SU-DHL-6 (cell line): ENCODE data around the gene SCN8A.
"Not testable (repeated sequence)": the region's sequence is repeated elsewhere in the genome, so short reads cannot be mapped to it uniquely, and the experiment has no call there.

Experiments used
- H2AFZ ChIP-seq: fragments of 200-600 bp; sonication (generic); 2 replicates; pipeline ENCODE4 v1.6.1; 2014; ENCODE audit warnings: low read depth, mild to moderate bottlenecking, moderate library complexity, mixed read lengths, antibody characterized with exemption, low read length; ENCODE audit not compliant: severe bottlenecking
- H3F3A ChIP-seq: fragments of 200-600 bp; shearing (Covaris generic); 2 replicates; pipeline ENCODE4 v1.6.0; 2016; ENCODE audit warnings: antibody characterized with exemption, mild to moderate bottlenecking; ENCODE audit not compliant: insufficient read depth
- H3K27ac ChIP-seq: fragments of 200-600 bp; sonication (generic); 2 replicates; pipeline ENCODE4 v1.5.1; 2016; ENCODE audit warnings: low read depth, mild to moderate bottlenecking, low read length, moderate library complexity, mixed read lengths
- H3K27me3 ChIP-seq: fragments of 200-600 bp; sonication (generic), shearing (Covaris generic); 2 replicates; pipeline ENCODE4 v1.6.0; 2014; ENCODE audit warnings: mild to moderate bottlenecking, low read length
- H3K36me3 ChIP-seq: fragments of 200-600 bp; sonication (generic); 2 replicates; pipeline ENCODE4 v1.6.1; 2014; ENCODE audit warnings: mild to moderate bottlenecking, low read length, mixed read lengths
- H3K4me2 ChIP-seq: fragments of 300-600, 200-600 bp; shearing (Covaris generic), sonication (generic); 2 replicates; pipeline ENCODE4 v1.6.0; 2014; ENCODE audit warnings: low read length, low read depth, mild to moderate bottlenecking; ENCODE audit not compliant: poor library complexity, severe bottlenecking
- H3K4me3 ChIP-seq: fragments of 200-600 bp; sonication (generic); 2 replicates; pipeline ENCODE4 v1.5.1; 2014; ENCODE audit warnings: antibody characterized with exemption, low read length, mild to moderate bottlenecking, mixed read lengths; ENCODE audit not compliant: insufficient read depth, poor library complexity, severe bottlenecking
- H3K79me2 ChIP-seq: fragments of 200-600 bp; sonication (generic); 2 replicates; pipeline ENCODE4 v1.6.1; 2014; ENCODE audit warnings: mild to moderate bottlenecking, low read length, moderate library complexity; ENCODE audit not compliant: insufficient read depth
- H3K9ac ChIP-seq: fragments of 200-600 bp; sonication (generic); 2 replicates; pipeline ENCODE4 v1.7.0; 2014; ENCODE audit warnings: mild to moderate bottlenecking, low read length
- H3K9me2 ChIP-seq: fragments of 200-600 bp; sonication (generic); replicated peaks from 2 replicates; pipeline ENCODE4 v1.6.1; 2014; ENCODE audit warnings: low read length; ENCODE audit not compliant: insufficient read depth
- H3K9me3 ChIP-seq: fragments of 200-600 bp; sonication (generic); 2 replicates; pipeline ENCODE4 v1.6.1; 2014; ENCODE audit warnings: low read length, mixed read lengths; ENCODE audit not compliant: insufficient read depth
- H4K20me1 ChIP-seq: fragments of 200-600 bp; sonication (generic); 2 replicates; pipeline ENCODE4 v1.6.1; 2014; ENCODE audit warnings: low read depth, mild to moderate bottlenecking, antibody characterized with exemption, low read length, moderate library complexity, mixed read lengths
- EZH2phosphoT487 ChIP-seq: fragments of 200-600 bp; sonication (generic), shearing (Covaris generic); conservative IDR thresholded peaks from 2 replicates; pipeline ENCODE4 v1.6.1; 2018; ENCODE audit warnings: mild to moderate bottlenecking, antibody characterized with exemption, low read length, moderate library complexity, mixed read lengths
- TF ChIP-seq, protein P1 (sequence below): fragments of 200-600 bp; sonication (generic); IDR thresholded peaks from one replicate; pipeline ENCODE4 v1.5.1; 2017; ENCODE audit warnings: antibody characterized with exemption, mild to moderate bottlenecking, low read length, moderate library complexity; ENCODE audit not compliant: insufficient read depth, poor library complexity, severe bottlenecking

Gene SCN8A

GRCh38 chr12:51643951-51644350 is 52.9 kb downstream of the SCN8A start:
- no peaks in the 10 kb centered on the region for H3K36me3 ChIP-seq
- no peaks in the 10 kb centered on the region for H3K9me3 ChIP-seq
- H4K20me1 ChIP-seq: no peaks in the 10 kb centered on the region
- H3F3A ChIP-seq: no peaks in the 10 kb centered on the region
- no peak overlapping the region for H3K27ac ChIP-seq
- no peak overlapping the region for H3K4me3 ChIP-seq
- H2AFZ ChIP-seq: no peak overlapping the region
- no peak overlapping the region for H3K9ac ChIP-seq
- H3K79me2 ChIP-seq: no peaks in the 10 kb centered on the region
- H3K27me3 ChIP-seq: no peaks in the 10 kb centered on the region
- H3K4me2 ChIP-seq: no peak overlapping the region
- TF ChIP-seq, protein P1, sequence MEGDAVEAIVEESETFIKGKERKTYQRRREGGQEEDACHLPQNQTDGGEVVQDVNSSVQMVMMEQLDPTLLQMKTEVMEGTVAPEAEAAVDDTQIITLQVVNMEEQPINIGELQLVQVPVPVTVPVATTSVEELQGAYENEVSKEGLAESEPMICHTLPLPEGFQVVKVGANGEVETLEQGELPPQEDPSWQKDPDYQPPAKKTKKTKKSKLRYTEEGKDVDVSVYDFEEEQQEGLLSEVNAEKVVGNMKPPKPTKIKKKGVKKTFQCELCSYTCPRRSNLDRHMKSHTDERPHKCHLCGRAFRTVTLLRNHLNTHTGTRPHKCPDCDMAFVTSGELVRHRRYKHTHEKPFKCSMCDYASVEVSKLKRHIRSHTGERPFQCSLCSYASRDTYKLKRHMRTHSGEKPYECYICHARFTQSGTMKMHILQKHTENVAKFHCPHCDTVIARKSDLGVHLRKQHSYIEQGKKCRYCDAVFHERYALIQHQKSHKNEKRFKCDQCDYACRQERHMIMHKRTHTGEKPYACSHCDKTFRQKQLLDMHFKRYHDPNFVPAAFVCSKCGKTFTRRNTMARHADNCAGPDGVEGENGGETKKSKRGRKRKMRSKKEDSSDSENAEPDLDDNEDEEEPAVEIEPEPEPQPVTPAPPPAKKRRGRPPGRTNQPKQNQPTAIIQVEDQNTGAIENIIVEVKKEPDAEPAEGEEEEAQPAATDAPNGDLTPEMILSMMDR: no peak
- TF ChIP-seq EZH2phosphoT487: no peak
- H3K9me2 ChIP-seq: no peaks in the 10 kb centered on the region

- H3K27me3 ChIP-seq, H3K9me3 ChIP-seq, H2AFZ ChIP-seq, H3K27ac ChIP-seq, H3K9ac ChIP-seq, H3K4me3 ChIP-seq, H3K79me2 ChIP-seq, H3K4me2 ChIP-seq, H3K9me2 ChIP-seq, H4K20me1 ChIP-seq, H3F3A ChIP-seq, H3K36me3 ChIP-seq: not testable (repeated sequence)
These were observed 53.7 kb downstream of the SCN8A start for GRCh38 chr12:51644691-51645090.

GRCh38 chr12:51645961-51646360 is 54.9 kb downstream of the SCN8A start:
- TF ChIP-seq, protein P1: no peak
- Histone ChIP-seq H3K27ac (no peak overlapping the region), H3K9me2 (no peaks in the 10 kb centered on the region), H3F3A (no peaks in the 10 kb centered on the region), H3K79me2 (no peaks in the 10 kb centered on the region), H3K36me3 (no peaks in the 10 kb centered on the region), H3K4me3 (no peak overlapping the region), H4K20me1 (no peaks in the 10 kb centered on the region), H3K9ac (no peak overlapping the region), H3K27me3 (no peaks in the 10 kb centered on the region), H3K4me2 (no peak overlapping the region), H3K9me3 (no peaks in the 10 kb centered on the region), H2AFZ (no peak overlapping the region)

DNA sequence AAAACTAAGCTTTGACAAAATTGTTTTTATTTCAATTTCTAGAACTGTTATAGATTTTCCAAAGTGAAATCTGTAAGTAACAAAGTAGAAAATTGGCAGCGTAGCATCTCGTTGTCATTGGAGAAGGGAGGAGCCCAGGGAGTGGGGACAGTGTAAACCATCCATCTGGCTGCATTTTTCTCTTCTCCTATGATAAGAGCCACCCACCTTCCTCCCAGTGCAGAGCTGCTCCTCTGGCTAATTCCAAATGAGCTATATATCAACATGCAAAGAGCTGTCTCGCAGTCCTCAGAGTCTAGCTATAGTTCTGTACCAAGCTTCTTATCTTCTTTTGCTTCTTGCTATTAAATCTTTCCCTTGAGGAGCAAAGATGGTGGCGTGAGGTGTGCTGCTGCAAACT is 56.6 kb downstream of the SCN8A start:
- no peaks in the 10 kb centered on the region for H4K20me1 ChIP-seq
- H3K9me2 ChIP-seq: no peaks in the 10 kb centered on the region
- no peak for TF ChIP-seq EZH2phosphoT487
- TF ChIP-seq, protein P1: no peak
- no peak overlapping the region for H3K9ac ChIP-seq
- H3K4me2 ChIP-seq: no peak overlapping the region
- no peak overlapping the region for H3K27ac ChIP-seq
- H3K27me3 ChIP-seq: no peaks in the 10 kb centered on the region
- no peaks in the 10 kb centered on the region for H3K9me3 ChIP-seq
- H3K36me3 ChIP-seq: no peaks in the 10 kb centered on the region
- H3K4me3 ChIP-seq: no peak overlapping the region
- H3K79me2 ChIP-seq: no peaks in the 10 kb centered on the region
- H2AFZ ChIP-seq: no peak overlapping the region
- no peaks in the 10 kb centered on the region for H3F3A ChIP-seq
